Tibial artery (tissue), 4 donors: Measurements from ENCODE around the gene GAS7.

ENCODE experiments used
- DNase-seq, 2 donors: peaks; one replicate each; pipeline ENCODE4 v3.0.0-alpha.2; 2019
- H3K27ac ChIP-seq, 2 donors: fragments of 200-600 bp; sonication (generic) in 1 of 2; 1 replicate in 1 of 2; 2 replicates in 1 of 2; pipeline ENCODE4 v1.5.1; 2018 to 2019; ENCODE audit warnings: mild to moderate bottlenecking in 1 of 2
- H3K27me3 ChIP-seq, 2 donors: fragments of 200-600 bp; sonication (generic) in 1 of 2; one replicate each; pipeline versions ENCODE4 v1.5.1 to v1.6.0; 2016 to 2019
- H3K36me3 ChIP-seq, 3 donors: fragments of 200-600 bp; sonication (generic) in 2 of 3; one replicate each; pipeline ENCODE4 v1.5.1; 2016 to 2019; ENCODE audit warnings: mild to moderate bottlenecking in 2 of 3
- H3K4me1 ChIP-seq, 4 donors: fragments of 200-600 bp; sonication (generic) in 2 of 4; 1 replicate in 3 of 4; 2 replicates in 1 of 4; pipeline ENCODE4 v1.5.1; 2016 to 2019
- H3K4me3 ChIP-seq, 2 donors: fragments of 200-600 bp; sonication (generic) in 1 of 2; 1 replicate in 1 of 2; 2 replicates in 1 of 2; pipeline ENCODE4 v1.5.1; 2018 to 2019; ENCODE audit warnings: mild to moderate bottlenecking in 2 of 2
- H3K9me3 ChIP-seq, 3 donors: fragments of 200-600 bp; sonication (generic) in 1 of 3; one replicate each; pipeline ENCODE4 v1.5.1; 2016 to 2019
- CTCF ChIP-seq, 2 experiments: fragments of 200-600 bp in 1 of 2; fragments of 450-650 bp in 1 of 2; IDR thresholded peaks; one replicate each; pipeline ENCODE4 v1.5.1; 2017 to 2019; ENCODE audit warnings: antibody characterized with exemption in 2 of 2, mild to moderate bottlenecking in 1 of 2, moderate library complexity in 1 of 2
- intact Hi-C: fragments of 100-400 bp; cut with DNase I; formaldehyde crosslinking; loops from one replicate; pipeline ENCODE4 v1.15.0; 2023; ENCODE audit warnings: low total_unique reads

The GAS7 gene

GRCh38 chr17:9974448-9975381 is 223.7 kb downstream of the GAS7 start:
- peak overlapping the region in 1 of 2 donors; percentile 37 for H3K27ac ChIP-seq
- peaks cover 0 to 4% (median 1%) of the 10 kb centered on the region in 4 donors for H3K4me1 ChIP-seq
- H3K27me3 ChIP-seq, result peaks cover 0 to 2% of the 10 kb centered on the region in 2 donors
- H3K9me3 ChIP-seq, result no peaks in the 10 kb centered on the region
- no peaks in the 10 kb centered on the region for H3K36me3 ChIP-seq
- no peak for TF ChIP-seq CTCF (IDR thresholded peaks at IDR 0.05)
- no peak overlapping the region for H3K4me3 ChIP-seq
- intact Hi-C loops, result no loop called here
- no peak for DNase-seq

GRCh38 chr17:9973669-9974447 is 224.5 kb downstream of the GAS7 start:
- Histone ChIP-seq H3K36me3 (no peaks in the 10 kb centered on the region), H3K9me3 (no peaks in the 10 kb centered on the region), H3K4me1 (peaks cover 0 to 4% (median 1%) of the 10 kb centered on the region in 4 donors), H3K4me3 (no peak overlapping the region), H3K27me3 (peaks cover 0 to 2% of the 10 kb centered on the region in 2 donors), H3K27ac (peak overlapping the region in 1 of 2 donors; percentile 37)
- no peak for DNase-seq
- intact Hi-C loops, result no loop called here
- no peak for TF ChIP-seq CTCF (IDR thresholded peaks at IDR 0.05)

GRCh38 chr17:9971991-9972390 is 226.4 kb downstream of the GAS7 start:
- Histone ChIP-seq H3K9me3 (no peaks in the 10 kb centered on the region), H3K4me1 (peaks cover 0 to 4% (median 1%) of the 10 kb centered on the region in 4 donors), H3K27ac (no peak overlapping the region), H3K27me3 (peaks cover 0 to 2% of the 10 kb centered on the region in 2 donors), H3K36me3 (no peaks in the 10 kb centered on the region), H3K4me3 (no peak overlapping the region)
- peak; percentile 75 to 81 for DNase-seq
- intact Hi-C loops, result no loop called here
- TF ChIP-seq CTCF (IDR thresholded peaks at IDR 0.05), result no peak

- TF ChIP-seq CTCF (IDR thresholded peaks at IDR 0.05), result no peak
- H3K27ac ChIP-seq, result no peak overlapping the region
- no peaks in the 10 kb centered on the region for H3K9me3 ChIP-seq
- H3K27me3 ChIP-seq, result peaks cover 0 to 2% of the 10 kb centered on the region in 2 donors
- peaks cover 0 to 4% (median 1%) of the 10 kb centered on the region in 4 donors for H3K4me1 ChIP-seq
- no peak overlapping the region for H3K4me3 ChIP-seq
- DNase-seq, result no peak
- no peaks in the 10 kb centered on the region for H3K36me3 ChIP-seq
- intact Hi-C loops, result no loop called here
Measured at GRCh38 chr17:9969301-9969935, 229.0 kb downstream of the GAS7 start.

- Histone ChIP-seq H3K36me3 (no peaks in the 10 kb centered on the region), H3K27me3 (peaks cover 0 to 2% of the 10 kb centered on the region in 2 donors), H3K4me3 (no peak overlapping the region), H3K9me3 (no peaks in the 10 kb centered on the region), H3K4me1 (peaks cover 0 to 4% (median 1%) of the 10 kb centered on the region in 4 donors), H3K27ac (no peak overlapping the region)
- intact Hi-C loops, result no loop called here
- no peak for DNase-seq
- no peak for TF ChIP-seq CTCF (IDR thresholded peaks at IDR 0.05)
Measured at GRCh38 chr17:9968881-9969280, 229.5 kb downstream of the GAS7 start.
